Testis (tissue), 2 donors: ENCODE results near the gene XYLT1.

ENCODE experiments used
- POLR2A ChIP-seq: fragments of 450-650 bp; IDR thresholded peaks from one replicate; pipeline ENCODE4 v1.6.1; 2017; ENCODE audit warnings: antibody characterized with exemption, mild to moderate bottlenecking, moderate library complexity
- TF ChIP-seq, protein P1 (sequence below), 3 experiments: fragments of 450-650 bp in 2 of 3; fragments of 200-600 bp in 1 of 3; sonication (generic) in 1 of 3; IDR thresholded peaks; one replicate each; pipeline ENCODE4 v1.5.1; 2016 to 2019; ENCODE audit warnings: antibody characterized with exemption in 3 of 3, mild to moderate bottlenecking in 2 of 3, moderate library complexity in 1 of 3

- TF ChIP-seq, protein P1, sequence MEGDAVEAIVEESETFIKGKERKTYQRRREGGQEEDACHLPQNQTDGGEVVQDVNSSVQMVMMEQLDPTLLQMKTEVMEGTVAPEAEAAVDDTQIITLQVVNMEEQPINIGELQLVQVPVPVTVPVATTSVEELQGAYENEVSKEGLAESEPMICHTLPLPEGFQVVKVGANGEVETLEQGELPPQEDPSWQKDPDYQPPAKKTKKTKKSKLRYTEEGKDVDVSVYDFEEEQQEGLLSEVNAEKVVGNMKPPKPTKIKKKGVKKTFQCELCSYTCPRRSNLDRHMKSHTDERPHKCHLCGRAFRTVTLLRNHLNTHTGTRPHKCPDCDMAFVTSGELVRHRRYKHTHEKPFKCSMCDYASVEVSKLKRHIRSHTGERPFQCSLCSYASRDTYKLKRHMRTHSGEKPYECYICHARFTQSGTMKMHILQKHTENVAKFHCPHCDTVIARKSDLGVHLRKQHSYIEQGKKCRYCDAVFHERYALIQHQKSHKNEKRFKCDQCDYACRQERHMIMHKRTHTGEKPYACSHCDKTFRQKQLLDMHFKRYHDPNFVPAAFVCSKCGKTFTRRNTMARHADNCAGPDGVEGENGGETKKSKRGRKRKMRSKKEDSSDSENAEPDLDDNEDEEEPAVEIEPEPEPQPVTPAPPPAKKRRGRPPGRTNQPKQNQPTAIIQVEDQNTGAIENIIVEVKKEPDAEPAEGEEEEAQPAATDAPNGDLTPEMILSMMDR (IDR thresholded peaks at IDR 0.05) = no peak
- no peak for TF ChIP-seq POLR2A
Observed at GRCh38 chr16:17375461-17376304, 95.1 kb downstream of the XYLT1 start.
